ENCODE results near the gene KIAA1671.
A peak's percentile ranks its signal among the peaks of the same experiment; 100 is the strongest.

Gene KIAA1671

GRCh38 chr22:25109878-25110595 lies 157.5 kb downstream of the KIAA1671 start:
- no peak for TF ChIP-seq CTCF (IDR thresholded peaks at IDR 0.05; ENCODE audit: low read length, missing control alignments)
- no peak for DNase-seq (ENCODE audit: low read depth)
- no peak overlapping the region for H3K4me3 ChIP-seq (replicated peaks; ENCODE audit: low read depth, low read length)

GRCh38 chr22:25110596-25110845 lies 158.0 kb downstream of the KIAA1671 start:
- H3K4me3 ChIP-seq (replicated peaks; ENCODE audit: low read depth, low read length) = peak overlapping the region; percentile 65

DNA sequence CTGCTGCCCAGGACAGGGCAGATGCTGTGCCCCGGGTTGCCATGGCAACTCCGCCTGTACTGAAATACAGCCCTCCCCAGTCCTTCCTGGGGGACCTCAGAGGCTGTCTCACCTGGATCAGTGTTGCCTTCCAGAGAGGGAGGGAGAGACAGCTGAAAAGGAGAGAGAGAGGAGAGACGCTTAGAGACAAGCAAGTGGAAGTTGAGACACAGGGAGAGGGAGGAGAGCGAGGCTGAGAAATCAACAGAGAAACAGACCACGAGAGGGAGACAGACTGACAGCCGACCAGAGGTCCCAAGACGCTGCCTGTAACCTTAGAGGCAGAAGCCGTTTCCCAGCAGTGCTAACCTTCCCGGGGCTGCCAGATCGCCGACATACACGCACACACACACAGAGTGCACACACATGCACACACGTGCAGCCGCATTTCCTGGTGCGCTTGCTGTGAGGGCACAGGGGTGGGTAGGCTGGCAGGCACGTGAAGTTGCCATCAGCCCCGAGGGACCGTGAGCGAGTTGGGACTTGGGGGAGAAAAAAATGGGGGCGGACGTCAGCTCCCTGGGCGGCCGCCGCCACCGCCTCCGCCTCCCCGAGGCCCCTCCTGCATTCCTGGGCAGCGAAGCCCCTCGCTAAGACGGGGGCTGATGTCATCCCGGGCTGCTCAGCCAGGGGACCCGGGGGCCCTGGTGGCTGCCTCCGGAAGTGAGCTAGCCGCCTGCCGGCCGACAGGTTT lies 158.5 kb downstream of the KIAA1671 start:
- peak; percentile 78 for TF ChIP-seq CTCF (IDR thresholded peaks at IDR 0.05; ENCODE audit: low read length, missing control alignments)
- DNase-seq (ENCODE audit: low read depth) = peak; percentile 91
- H3K4me3 ChIP-seq (replicated peaks; ENCODE audit: low read depth, low read length) = peak overlapping the region; percentile 65

More at GRCh38 chr22:25110596-25110845, 158.0 kb downstream of the KIAA1671 start:
- TF ChIP-seq CTCF (IDR thresholded peaks at IDR 0.05; ENCODE audit: low read length, missing control alignments) = no peak
- DNase-seq (ENCODE audit: low read depth) = no peak

GRCh38 chr22:25111579-25112517 lies 159.3 kb downstream of the KIAA1671 start:
- peak overlapping the region; percentile 65 for H3K4me3 ChIP-seq (replicated peaks; ENCODE audit: low read depth, low read length)
- no peak for DNase-seq (ENCODE audit: low read depth)
- no peak for TF ChIP-seq CTCF (IDR thresholded peaks at IDR 0.05; ENCODE audit: low read length, missing control alignments)

GRCh38 chr22:25112538-25113253 lies 160.2 kb downstream of the KIAA1671 start:
- DNase-seq (ENCODE audit: low read depth) = no peak
- no peak for TF ChIP-seq CTCF (IDR thresholded peaks at IDR 0.05; ENCODE audit: low read length, missing control alignments)
- no peak overlapping the region for H3K4me3 ChIP-seq (replicated peaks; ENCODE audit: low read depth, low read length)

GRCh38 chr22:25113316-25113721 lies 160.8 kb downstream of the KIAA1671 start:
- no peak for TF ChIP-seq CTCF (IDR thresholded peaks at IDR 0.05; ENCODE audit: low read length, missing control alignments)
- no peak for DNase-seq (ENCODE audit: low read depth)
- H3K4me3 ChIP-seq (replicated peaks; ENCODE audit: low read depth, low read length) = no peak overlapping the region
